ENCODE results near the gene NSG1. TPM values are rescaled to one million over a fixed set of nuclear protein-coding genes. Genes with fewer than 3 reads are reported as not detected.

The NSG1 gene
- total and polyA plus RNA-seq, 7 donors = 1.4 to 9.6 (median 3.8) TPM

- peak; percentile 42 for DNase-seq
- H3K36me3 ChIP-seq = peaks cover 0 to 15% (median 1%) of the 10 kb centered on the region in 4 donors
- intact Hi-C loops (cut with DNase I) = no loop called here
- H3K27me3 ChIP-seq = no peaks in the 10 kb centered on the region
- WGBS, 2 donors = 89 to 90% methylated on average over 7 of the region's 7 CpGs
- no peak overlapping the region for H3K27ac ChIP-seq
- no peaks in the 10 kb centered on the region for H3K4me1 ChIP-seq
- no peak overlapping the region for H3K4me3 ChIP-seq
- H3K9me3 ChIP-seq = no peaks in the 10 kb centered on the region
- TF ChIP-seq EP300 (IDR thresholded peaks at IDR 0.05) = no peak
- no peak for TF ChIP-seq POLR2AphosphoS5 (IDR thresholded peaks at IDR 0.05)
- no peak for TF ChIP-seq POLR2A (IDR thresholded peaks at IDR 0.05)
Measured at GRCh38 chr4:4413806-4414205, 26.9 kb downstream of the NSG1 start.

- no peak overlapping the region for H3K4me3 ChIP-seq
- DNase-seq = peak; percentile 47
- no peaks in the 10 kb centered on the region for H3K4me1 ChIP-seq
- WGBS, 2 donors = 96 to 97% methylated on average over 19 of the region's 19 CpGs
- intact Hi-C loops (cut with DNase I) = no loop called here
- peaks cover 4 to 30% (median 13%) of the 10 kb centered on the region in 4 donors for H3K36me3 ChIP-seq
- TF ChIP-seq POLR2AphosphoS5 (IDR thresholded peaks at IDR 0.05) (no peak), POLR2A (IDR thresholded peaks at IDR 0.05) (no peak), CTCF (IDR thresholded peaks at IDR 0.05) (no peak), EP300 (IDR thresholded peaks at IDR 0.05) (no peak)
- no peaks in the 10 kb centered on the region for H3K27me3 ChIP-seq
- H3K27ac ChIP-seq = no peak overlapping the region
- no peaks in the 10 kb centered on the region for H3K9me3 ChIP-seq
Measured at GRCh38 chr4:4415107-4415805, 28.4 kb downstream of the NSG1 start.

GRCh38 chr4:4415806-4416805, 29.2 kb downstream of the NSG1 start:
- no peak overlapping the region for H3K27ac ChIP-seq
- H3K27me3 ChIP-seq = no peaks in the 10 kb centered on the region
- peaks cover 10 to 38% (median 21%) of the 10 kb centered on the region in 4 donors for H3K36me3 ChIP-seq
- WGBS, 2 donors = 95 to 97% methylated on average over 27 of the region's 27 CpGs
- no peak for TF ChIP-seq CTCF (IDR thresholded peaks at IDR 0.05)
- TF ChIP-seq POLR2AphosphoS5 (IDR thresholded peaks at IDR 0.05) = no peak
- TF ChIP-seq EP300 (IDR thresholded peaks at IDR 0.05) = no peak
- no peak for TF ChIP-seq POLR2A (IDR thresholded peaks at IDR 0.05)
- no peaks in the 10 kb centered on the region for H3K4me1 ChIP-seq
- intact Hi-C loops (cut with DNase I) = no loop called here
- no peaks in the 10 kb centered on the region for H3K9me3 ChIP-seq
- peak; percentile 25 for DNase-seq
- no peak overlapping the region for H3K4me3 ChIP-seq

- DNase-seq = peak; percentile 37
- Histone ChIP-seq H3K4me3 (no peak overlapping the region), H3K36me3 (peaks cover 17 to 47% (median 25%) of the 10 kb centered on the region in 4 donors), H3K4me1 (no peaks in the 10 kb centered on the region), H3K27ac (no peak overlapping the region), H3K27me3 (no peaks in the 10 kb centered on the region), H3K9me3 (no peaks in the 10 kb centered on the region)
- intact Hi-C loops (cut with DNase I) = no loop called here
- WGBS, 2 donors = 94 to 96% methylated on average over 11 of the region's 11 CpGs
- TF ChIP-seq CTCF (IDR thresholded peaks at IDR 0.05) = no peak
- no peak for TF ChIP-seq POLR2AphosphoS5 (IDR thresholded peaks at IDR 0.05)
- TF ChIP-seq POLR2A (IDR thresholded peaks at IDR 0.05) = no peak
- no peak for TF ChIP-seq EP300 (IDR thresholded peaks at IDR 0.05)
Measured at GRCh38 chr4:4416981-4417380, 30.1 kb downstream of the NSG1 start.

GRCh38 chr4:4417886-4418285, 31.0 kb downstream of the NSG1 start:
- H3K4me3 ChIP-seq = no peak overlapping the region
- DNase-seq = peak; percentile 59
- H3K27me3 ChIP-seq = no peaks in the 10 kb centered on the region
- no peaks in the 10 kb centered on the region for H3K9me3 ChIP-seq
- TF ChIP-seq EP300 (IDR thresholded peaks at IDR 0.05) = no peak
- TF ChIP-seq CTCF (IDR thresholded peaks at IDR 0.05) = no peak
- no peak for TF ChIP-seq POLR2A (IDR thresholded peaks at IDR 0.05)
- TF ChIP-seq POLR2AphosphoS5 (IDR thresholded peaks at IDR 0.05) = no peak
- H3K27ac ChIP-seq = no peak overlapping the region
- H3K36me3 ChIP-seq = peaks cover 18 to 55% (median 28%) of the 10 kb centered on the region in 4 donors
- 69 to 84% methylated on average over 7 of the region's 7 CpGs for WGBS, 2 donors
- no peaks in the 10 kb centered on the region for H3K4me1 ChIP-seq
- intact Hi-C loops (cut with DNase I) = no loop called here

Data from sigmoid colon (tissue), 7 donors.